Stomach (tissue), 9 donors: ENCODE data around the gene ZNF629. TPM values are rescaled to one million over a fixed set of nuclear protein-coding genes. Genes with fewer than 3 reads are reported as not detected.

ENCODE experiments used
- DNase-seq, 2 donors: peaks; one replicate each; pipeline versions ENCODE4 v3.0.0 to v3.0.0-alpha.2; 2013 to 2019
- H3K27ac ChIP-seq, 5 donors: fragments of 200-600 bp in 4 of 5; sonication (generic) in 4 of 5; one replicate each; pipeline ENCODE4 v1.5.1; 2013 to 2019; ENCODE audit warnings: mild to moderate bottlenecking in 1 of 5, moderate library complexity in 1 of 5
- H3K27me3 ChIP-seq, 3 donors: fragments of 200-600 bp; sonication (generic); one replicate each; pipeline ENCODE4 v1.5.1; 2017 to 2019; ENCODE audit warnings: mixed run types in 1 of 3
- H3K36me3 ChIP-seq, 4 donors: fragments of 200-600 bp; sonication (generic); 1 replicate in 3 of 4; 2 replicates in 1 of 4; pipeline ENCODE4 v1.5.1; 2016 to 2019
- H3K4me1 ChIP-seq, 4 donors: fragments of 200-600 bp; sonication (generic); one replicate each; pipeline ENCODE4 v1.5.1; 2016 to 2019
- H3K4me3 ChIP-seq, 4 donors: fragments of 200-600 bp; sonication (generic) in 3 of 4; one replicate each; pipeline ENCODE4 v1.5.1; 2016 to 2019; ENCODE audit warnings: mild to moderate bottlenecking in 1 of 4
- H3K9me3 ChIP-seq, 4 donors: fragments of 200-600 bp; sonication (generic); one replicate each; pipeline ENCODE4 v1.5.1; 2016 to 2019
- EP300 ChIP-seq: sonication (generic); formaldehyde crosslinking; IDR thresholded peaks from one replicate; pipeline ENCODE4 v1.6.1; 2017; ENCODE audit warnings: antibody characterized with exemption
- POLR2A ChIP-seq, 4 donors: fragments of 450-650 bp; IDR thresholded peaks; one replicate each; pipeline ENCODE4 v1.6.1; 2016; ENCODE audit warnings: antibody characterized with exemption in 4 of 4, control low read depth in 2 of 4, mild to moderate bottlenecking in 1 of 4, moderate library complexity in 1 of 4
- POLR2AphosphoS5 ChIP-seq, 3 donors: sonication (generic); formaldehyde crosslinking; IDR thresholded peaks; one replicate each; pipeline ENCODE4 v1.6.1; 2016; ENCODE audit warnings: antibody characterized with exemption in 3 of 3
- WGBS, 5 donors: extraction: QIAGEN DNeasy Blood & Tissue Kit in 3 of 5; methylation state at CpG; one replicate each; pipeline versions ENCODE4 v1.1.5 to v1.1.7; 2013 to 2018; 5-methylcytosine and 5-hydroxymethylcytosine counted together
- intact Hi-C: fragments of 100-400 bp; cut with DNase I; formaldehyde crosslinking; loops from one replicate; pipeline ENCODE4 v1.15.1; 2023; ENCODE audit warnings: low total_unique reads
- polyA plus RNA-seq, 3 donors: library from polyadenylated mRNA; stranded (reverse); fragments of 200-250 nt; gene quantifications; one replicate each; pipeline ENCODE4 v1.2.3, GENCODE V29; 2013
- total RNA-seq, 5 donors: library from RNA; depleted of rRNA; stranded (reverse); fragments of >200 nt; gene quantifications; one replicate each; pipeline versions ENCODE4 v1.1.0 to v1.2.3, GENCODE V29; 2014 to 2016
- TF ChIP-seq, protein P1 (sequence below), 7 experiments: fragments of 450-650 bp in 4 of 7; fragments of 200-600 bp in 3 of 7; sonication (generic) in 3 of 7; IDR thresholded peaks; one replicate each; pipeline ENCODE4 v1.5.1; 2016 to 2019; ENCODE audit warnings: antibody characterized with exemption in 7 of 7, control low read depth in 2 of 7, mild to moderate bottlenecking in 1 of 7
- donor health status: healthy with polysubstance abuse.
- donor health status: Bipolar disorder and iron deficiency.
- donor health status: healthy.

The ZNF629 gene
- total and polyA plus RNA-seq, 8 donors: 4.4 to 21.3 (median 10.9) TPM

DNA sequence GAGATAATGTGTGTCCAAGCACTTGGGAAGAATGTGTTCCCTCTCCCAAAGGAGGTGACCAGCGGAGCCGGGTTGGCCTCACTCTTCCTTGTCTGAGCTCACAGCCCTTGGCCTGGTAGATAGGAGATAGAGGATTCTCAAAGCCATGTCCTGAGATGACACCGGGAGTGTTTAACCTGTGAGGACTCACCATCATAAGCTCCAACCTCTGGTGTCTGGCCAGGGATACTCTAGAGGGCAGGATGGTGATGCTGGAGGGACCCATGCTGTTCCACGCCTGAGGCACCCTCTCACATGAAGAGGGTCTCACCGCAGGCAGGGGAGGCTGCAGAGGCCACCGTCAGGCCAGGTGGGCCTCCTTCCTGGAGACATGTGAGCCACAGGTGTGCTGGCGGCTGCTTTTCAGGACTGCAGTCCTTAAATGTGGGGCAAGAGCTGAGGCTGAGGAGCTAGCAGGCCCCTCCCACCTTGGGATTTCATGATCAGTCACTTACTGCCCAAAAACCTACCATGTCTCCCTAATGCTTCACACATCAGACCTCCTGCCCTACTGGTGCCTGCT is 6.6 kb upstream of the ZNF629 start:
- Histone ChIP-seq H3K27ac (no peak overlapping the region), H3K9me3 (no peaks in the 10 kb centered on the region), H3K27me3 (no peaks in the 10 kb centered on the region), H3K36me3 (no peaks in the 10 kb centered on the region), H3K4me1 (no peaks in the 10 kb centered on the region), H3K4me3 (no peak overlapping the region)
- intact Hi-C loops: no loop called here
- no peak for DNase-seq
- TF ChIP-seq, protein P1, sequence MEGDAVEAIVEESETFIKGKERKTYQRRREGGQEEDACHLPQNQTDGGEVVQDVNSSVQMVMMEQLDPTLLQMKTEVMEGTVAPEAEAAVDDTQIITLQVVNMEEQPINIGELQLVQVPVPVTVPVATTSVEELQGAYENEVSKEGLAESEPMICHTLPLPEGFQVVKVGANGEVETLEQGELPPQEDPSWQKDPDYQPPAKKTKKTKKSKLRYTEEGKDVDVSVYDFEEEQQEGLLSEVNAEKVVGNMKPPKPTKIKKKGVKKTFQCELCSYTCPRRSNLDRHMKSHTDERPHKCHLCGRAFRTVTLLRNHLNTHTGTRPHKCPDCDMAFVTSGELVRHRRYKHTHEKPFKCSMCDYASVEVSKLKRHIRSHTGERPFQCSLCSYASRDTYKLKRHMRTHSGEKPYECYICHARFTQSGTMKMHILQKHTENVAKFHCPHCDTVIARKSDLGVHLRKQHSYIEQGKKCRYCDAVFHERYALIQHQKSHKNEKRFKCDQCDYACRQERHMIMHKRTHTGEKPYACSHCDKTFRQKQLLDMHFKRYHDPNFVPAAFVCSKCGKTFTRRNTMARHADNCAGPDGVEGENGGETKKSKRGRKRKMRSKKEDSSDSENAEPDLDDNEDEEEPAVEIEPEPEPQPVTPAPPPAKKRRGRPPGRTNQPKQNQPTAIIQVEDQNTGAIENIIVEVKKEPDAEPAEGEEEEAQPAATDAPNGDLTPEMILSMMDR (IDR thresholded peaks at IDR 0.05): no peak
- TF ChIP-seq POLR2AphosphoS5 (IDR thresholded peaks at IDR 0.05) (no peak), EP300 (no peak), POLR2A (IDR thresholded peaks at IDR 0.05) (no peak)
- WGBS, 5 donors: 76 to 88% (median 85%) methylated on average over 5 to 7 of the region's 7 CpGs

DNA sequence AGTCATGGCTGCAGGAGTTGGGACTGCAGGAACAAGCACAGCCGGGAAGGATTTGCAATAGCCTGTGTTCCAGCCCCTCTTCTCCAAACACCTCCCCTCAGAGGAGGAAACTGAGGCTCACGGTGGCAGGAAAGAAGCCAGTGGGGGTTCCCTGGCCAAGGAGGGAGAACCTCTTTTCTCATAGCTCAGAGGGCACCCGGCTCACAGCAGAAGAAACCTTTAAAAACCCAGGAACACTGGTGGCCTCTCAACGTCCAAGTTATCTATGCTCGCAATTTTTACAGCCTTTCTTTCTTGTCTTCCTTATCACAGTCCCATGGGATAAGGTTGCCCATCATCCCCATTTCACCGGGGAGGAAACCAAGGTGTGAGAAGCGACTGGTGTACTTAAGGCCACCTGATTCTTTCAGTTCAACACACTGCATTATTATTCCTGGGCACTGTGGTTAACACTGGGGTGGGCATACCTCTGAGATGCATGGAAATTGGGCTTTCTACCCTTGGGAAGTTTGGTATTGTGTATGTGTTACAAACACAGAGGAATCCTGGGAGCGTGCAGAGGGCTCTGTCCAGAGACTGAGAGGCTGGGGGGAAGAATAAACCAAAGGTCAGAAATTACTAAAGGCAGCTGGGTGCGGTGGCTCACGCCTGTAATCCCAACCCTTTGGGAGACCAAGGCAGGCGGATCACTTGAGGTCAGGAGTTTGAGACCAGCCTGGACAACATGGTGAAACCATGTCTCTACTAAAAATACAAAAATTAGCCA is 791 bp upstream of the ZNF629 start:
- peaks cover 13 to 20% (median 18%) of the 10 kb centered on the region in 4 donors for H3K36me3 ChIP-seq
- no peak for DNase-seq
- H3K9me3 ChIP-seq: no peaks in the 10 kb centered on the region
- peak overlapping the region; percentile 82 to 93 (median 91) for H3K27ac ChIP-seq
- H3K4me1 ChIP-seq: peaks cover 11 to 40% (median 27%) of the 10 kb centered on the region in 4 donors
- intact Hi-C loops: loop anchor here (10.0 kb wide), 1 partner anchor 57 kb away; no protein-coding TSS in a partner anchor
- TF ChIP-seq POLR2A (IDR thresholded peaks at IDR 0.05) (no peak), EP300 (no peak), POLR2AphosphoS5 (IDR thresholded peaks at IDR 0.05) (no peak)
- TF ChIP-seq, protein P1 (IDR thresholded peaks at IDR 0.05): no peak
- H3K4me3 ChIP-seq: peak overlapping the region; percentile 83 to 99 (median 92)
- 34 to 46% (median 39%) methylated on average over 11 of the region's 11 CpGs for WGBS, 5 donors
- no peaks in the 10 kb centered on the region for H3K27me3 ChIP-seq

DNA sequence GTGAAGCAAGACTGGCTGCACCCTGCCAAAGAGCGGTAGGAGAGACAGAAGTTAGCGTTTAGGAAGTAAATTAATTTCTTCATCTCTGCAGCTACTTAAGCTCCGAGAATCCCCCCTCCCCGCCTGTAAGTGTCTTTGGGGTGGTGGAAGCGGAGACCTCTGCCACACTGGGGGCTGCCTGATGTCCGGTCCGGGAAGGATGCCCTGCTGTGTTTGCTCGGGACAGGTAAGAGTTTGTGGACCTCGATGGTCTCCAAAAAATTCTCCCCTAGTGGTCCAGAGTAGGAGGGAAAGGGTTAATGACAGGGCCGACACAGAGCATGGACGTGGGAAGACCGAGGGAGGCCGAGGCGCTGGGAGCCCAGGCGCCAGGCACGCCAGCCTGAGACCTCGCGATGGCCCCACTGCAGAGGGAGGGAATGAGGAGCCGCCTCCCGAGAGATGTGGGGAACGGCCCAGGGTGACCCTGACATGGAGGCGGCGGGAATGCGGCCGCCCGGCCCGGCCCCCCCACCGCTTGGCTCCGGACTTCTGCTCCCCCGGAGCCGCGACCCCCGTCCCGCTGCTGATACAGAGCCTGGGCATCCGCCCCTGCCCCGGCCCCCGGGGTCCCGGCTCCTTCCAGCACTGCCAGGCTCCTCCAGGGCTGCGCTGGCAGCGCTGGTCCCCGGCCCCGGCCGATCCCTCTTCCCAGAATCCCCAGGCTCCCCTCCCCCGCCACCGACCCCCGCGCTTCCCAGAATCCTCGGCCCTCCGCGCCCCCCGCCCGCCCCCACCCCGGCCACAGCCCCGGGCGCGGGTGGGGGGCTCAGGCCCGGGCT is 680 bp downstream of the ZNF629 start:
- 4 to 11% (median 6%) methylated on average over 19 to 55 of the region's 57 CpGs for WGBS, 5 donors
- peak overlapping the region; percentile 82 to 93 (median 91) for H3K27ac ChIP-seq
- peak overlapping the region; percentile 83 to 99 (median 92) for H3K4me3 ChIP-seq
- H3K4me1 ChIP-seq: peaks cover 11 to 40% (median 27%) of the 10 kb centered on the region in 4 donors
- intact Hi-C loops: loop anchor here (10.0 kb wide), 1 partner anchor 58 kb away; no protein-coding TSS in a partner anchor
- DNase-seq: peak; percentile 41 to 81
- no peaks in the 10 kb centered on the region for H3K27me3 ChIP-seq
- H3K9me3 ChIP-seq: no peaks in the 10 kb centered on the region
- TF ChIP-seq POLR2AphosphoS5 (IDR thresholded peaks at IDR 0.05): no peak
- no peak for TF ChIP-seq POLR2A (IDR thresholded peaks at IDR 0.05)
- TF ChIP-seq EP300: no peak
- TF ChIP-seq, protein P1 (IDR thresholded peaks at IDR 0.05): no peak
- peaks cover 22 to 35% (median 33%) of the 10 kb centered on the region in 4 donors for H3K36me3 ChIP-seq
